Astrocyte of the cerebellum (primary cell): ENCODE results near the gene SMIM14.
A peak's percentile ranks its signal among the peaks of the same experiment; 100 is the strongest.

Experiments
- DNase-seq: peaks from one replicate; pipeline ENCODE4 v3.0.0-alpha.2; 2011; ENCODE audit warnings: low read depth
- H3K4me3 ChIP-seq: 2 replicates; pipeline ENCODE4 v1.5.1; 2011; ENCODE audit warnings: mild to moderate bottlenecking, low read depth, low read length, moderate library complexity
- in situ Hi-C: cut with HindIII; loops from 2 replicates; pipeline ENCODE4 v1.10.0; 2017; ENCODE audit warnings: low sequenced_read_pairs
- TF ChIP-seq, protein P1 (sequence below): IDR thresholded peaks from 2 replicates; pipeline ENCODE4 v1.5.1; 2012; ENCODE audit warnings: low read length, low read depth, moderate library complexity, mild to moderate bottlenecking; ENCODE audit errors: missing control alignments

The SMIM14 gene

DNA sequence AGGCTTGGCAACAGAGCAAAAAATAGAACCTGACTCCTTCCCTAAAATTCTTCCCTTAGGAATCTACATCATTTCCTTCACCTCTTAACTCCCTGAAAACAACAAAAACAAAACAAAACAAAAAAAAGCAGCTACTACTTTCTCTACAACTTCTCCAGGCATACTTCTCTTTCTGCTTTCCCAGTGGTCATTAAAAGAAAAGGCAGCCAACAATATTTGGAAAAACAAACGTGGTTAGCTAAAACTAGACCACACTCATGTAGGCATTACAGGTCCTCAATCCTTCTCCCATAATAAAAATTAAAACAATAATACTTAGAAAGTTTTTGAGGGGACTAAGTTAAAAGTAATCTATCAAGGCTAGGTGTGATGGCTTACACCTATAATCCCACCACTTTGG is 29.0 kb upstream of the SMIM14 start:
- TF ChIP-seq, protein P1, sequence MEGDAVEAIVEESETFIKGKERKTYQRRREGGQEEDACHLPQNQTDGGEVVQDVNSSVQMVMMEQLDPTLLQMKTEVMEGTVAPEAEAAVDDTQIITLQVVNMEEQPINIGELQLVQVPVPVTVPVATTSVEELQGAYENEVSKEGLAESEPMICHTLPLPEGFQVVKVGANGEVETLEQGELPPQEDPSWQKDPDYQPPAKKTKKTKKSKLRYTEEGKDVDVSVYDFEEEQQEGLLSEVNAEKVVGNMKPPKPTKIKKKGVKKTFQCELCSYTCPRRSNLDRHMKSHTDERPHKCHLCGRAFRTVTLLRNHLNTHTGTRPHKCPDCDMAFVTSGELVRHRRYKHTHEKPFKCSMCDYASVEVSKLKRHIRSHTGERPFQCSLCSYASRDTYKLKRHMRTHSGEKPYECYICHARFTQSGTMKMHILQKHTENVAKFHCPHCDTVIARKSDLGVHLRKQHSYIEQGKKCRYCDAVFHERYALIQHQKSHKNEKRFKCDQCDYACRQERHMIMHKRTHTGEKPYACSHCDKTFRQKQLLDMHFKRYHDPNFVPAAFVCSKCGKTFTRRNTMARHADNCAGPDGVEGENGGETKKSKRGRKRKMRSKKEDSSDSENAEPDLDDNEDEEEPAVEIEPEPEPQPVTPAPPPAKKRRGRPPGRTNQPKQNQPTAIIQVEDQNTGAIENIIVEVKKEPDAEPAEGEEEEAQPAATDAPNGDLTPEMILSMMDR, result no peak
- in situ Hi-C loops, result no loop called here

DNA sequence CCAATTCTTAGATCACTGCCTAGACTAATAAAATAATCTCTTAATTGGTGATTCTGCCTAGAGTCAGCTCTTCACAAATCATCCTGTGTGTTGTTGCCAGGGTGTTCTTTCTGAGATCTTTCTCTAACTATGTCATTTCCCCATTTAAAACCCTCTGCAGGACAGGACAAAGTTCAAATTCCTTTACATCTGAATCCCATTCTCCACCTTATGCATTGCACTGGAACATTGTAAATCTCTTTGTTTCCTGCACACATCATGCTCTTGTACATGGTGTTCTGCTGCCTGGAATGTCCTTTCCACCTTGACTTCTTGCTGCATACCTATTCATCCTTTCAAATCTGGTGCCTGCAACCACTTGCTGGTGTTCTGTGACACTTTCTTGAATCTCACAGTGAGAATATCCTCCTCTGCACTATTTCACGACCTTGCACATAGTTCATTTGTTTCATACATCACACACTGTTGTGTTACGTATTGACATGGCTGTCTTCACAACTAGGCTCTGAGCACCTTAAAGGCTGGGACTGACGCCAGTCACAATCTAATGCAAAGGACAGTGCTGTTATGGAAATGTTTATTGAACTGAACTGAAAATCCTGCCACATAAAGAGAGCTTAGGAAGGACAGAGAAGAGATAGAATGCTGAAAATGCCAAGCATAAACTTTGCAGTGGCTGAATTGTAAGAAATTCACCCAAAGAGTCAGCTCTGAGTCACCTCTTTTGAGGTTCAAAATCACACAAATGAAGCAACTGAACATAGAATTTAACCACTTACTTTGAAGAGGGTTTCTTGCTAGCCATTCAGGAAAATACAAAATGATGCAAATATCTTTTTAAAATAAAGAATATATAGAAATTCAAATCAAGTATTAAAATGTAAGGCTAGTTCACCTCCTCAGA is 26.4 kb upstream of the SMIM14 start:
- H3K4me3 ChIP-seq, result no peak overlapping the region

More for the DNA sequence above, 29.0 kb upstream of the SMIM14 start:
- H3K4me3 ChIP-seq, result no peak overlapping the region
- no peak for DNase-seq

DNA sequence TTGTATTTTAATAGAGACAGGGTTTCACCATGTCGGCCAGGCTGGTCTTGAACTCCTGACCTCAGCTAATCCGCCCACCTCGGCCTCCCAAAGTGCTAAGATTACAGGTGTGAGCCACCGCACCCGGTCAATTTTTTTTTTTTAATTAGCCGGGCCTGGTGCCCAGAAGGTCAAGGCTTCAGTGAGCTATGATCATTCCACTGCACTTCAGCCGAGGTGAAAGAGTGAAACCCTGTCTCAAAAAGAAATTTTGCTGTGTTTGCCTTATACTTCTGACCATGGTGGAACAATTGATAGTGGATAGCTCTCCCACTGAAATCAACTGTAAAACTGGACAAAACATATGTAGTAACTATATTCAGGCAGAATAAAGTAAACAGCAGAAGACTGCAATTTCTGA is 24.0 kb upstream of the SMIM14 start:
- DNase-seq, result no peak
- no peak overlapping the region for H3K4me3 ChIP-seq
- TF ChIP-seq, protein P1, result no peak
- in situ Hi-C loops, result no loop called here

More for the DNA sequence above, 26.4 kb upstream of the SMIM14 start:
- DNase-seq, result no peak
- in situ Hi-C loops, result no loop called here
- TF ChIP-seq, protein P1, result no peak

DNA sequence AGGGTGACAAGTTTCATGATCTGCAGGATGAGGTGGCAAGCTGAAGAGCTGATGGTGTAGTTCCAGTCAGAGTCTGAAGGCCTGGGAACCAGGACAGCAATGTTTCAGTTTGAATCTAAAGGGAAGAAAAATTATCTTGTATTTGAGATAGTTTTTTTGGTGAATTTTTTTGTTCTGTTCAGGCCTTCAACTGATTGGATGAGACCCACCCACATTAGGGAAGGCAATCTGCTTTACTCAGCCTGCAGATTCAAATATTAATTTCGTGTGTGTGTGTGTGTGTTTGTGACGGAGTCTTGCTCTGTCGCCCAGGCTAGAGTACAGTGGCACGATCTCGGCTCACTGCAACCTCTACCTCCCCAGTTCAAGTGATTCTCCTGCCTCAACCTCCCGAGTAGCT is 22.1 kb upstream of the SMIM14 start:
- no peak for DNase-seq
- in situ Hi-C loops, result no loop called here
- no peak overlapping the region for H3K4me3 ChIP-seq
- TF ChIP-seq, protein P1, result no peak

DNA sequence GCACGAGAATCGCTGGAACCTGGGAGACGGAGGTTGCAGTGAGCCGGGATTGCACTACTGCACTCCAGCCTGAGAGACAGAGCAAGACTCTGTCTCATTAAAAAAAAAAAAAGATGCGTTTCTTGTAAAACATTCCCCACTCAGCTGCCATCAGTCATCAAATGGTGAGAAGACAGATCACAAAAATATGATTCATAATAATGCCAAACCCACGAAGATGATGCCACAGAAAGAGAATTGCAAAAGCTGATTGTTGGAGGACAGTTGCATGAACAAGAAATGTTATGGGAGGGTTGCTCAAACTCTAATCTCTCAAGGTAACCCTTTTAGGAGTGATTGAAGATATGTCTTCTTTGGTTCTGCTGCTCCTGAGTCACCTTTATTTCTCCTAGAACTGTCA is 21.4 kb upstream of the SMIM14 start:
- TF ChIP-seq, protein P1, result no peak
- no peak for DNase-seq
- in situ Hi-C loops, result no loop called here
- H3K4me3 ChIP-seq, result no peak overlapping the region

DNA sequence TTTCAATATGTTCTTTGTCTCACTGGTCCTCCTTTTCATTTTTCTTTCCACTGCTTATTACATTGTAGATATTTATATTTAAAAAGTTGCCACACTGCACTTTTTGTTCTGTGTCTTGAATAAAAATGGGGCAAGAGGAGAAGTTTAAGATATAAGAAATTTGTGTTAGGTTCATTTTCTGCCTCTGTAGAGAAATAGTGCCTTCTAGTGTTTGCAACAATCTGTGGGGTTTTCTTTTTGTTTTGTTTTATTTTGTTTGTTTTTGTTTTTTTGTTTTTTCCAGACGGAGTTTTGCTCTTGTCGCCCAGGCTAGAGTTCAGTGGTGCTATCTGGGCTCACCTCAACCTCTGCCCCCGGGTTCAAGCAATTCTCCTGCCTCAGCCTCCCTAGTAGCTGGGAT is 20.1 kb upstream of the SMIM14 start:
- in situ Hi-C loops, result no loop called here
- TF ChIP-seq, protein P1, result peak; percentile 32
- no peak overlapping the region for H3K4me3 ChIP-seq
- no peak for DNase-seq
